HG02970 (cell line): ENCODE data around the gene RERE.
"Not testable (repeated sequence)": the region's sequence is repeated elsewhere in the genome, so short reads cannot be mapped to it uniquely, and the experiment has no call there.

Source experiments
- ATAC-seq: cut with Tn5 transposase; IDR thresholded peaks from one replicate; pipeline ENCODE4 v1.9.1; 2021; ENCODE audit warnings: mild to moderate bottlenecking, moderate library complexity, moderate number of reproducible peaks; ENCODE audit not compliant: unreplicated experiment, low FRiP score

Gene RERE

GRCh38 chr1:8727316-8727715 lies 90.1 kb downstream of the RERE start:
- not testable (repeated sequence) for ATAC-seq

- ATAC-seq, result not testable (repeated sequence)
Observed at GRCh38 chr1:8726801-8727186, 90.6 kb downstream of the RERE start.

GRCh38 chr1:8723010-8723409 lies 94.4 kb downstream of the RERE start:
- no peak for ATAC-seq

GRCh38 chr1:8722366-8722765 lies 95.1 kb downstream of the RERE start:
- no peak for ATAC-seq

- ATAC-seq, result no peak
Observed at GRCh38 chr1:8721679-8722324, 95.6 kb downstream of the RERE start.

- ATAC-seq, result no peak
Observed at GRCh38 chr1:8720347-8720746, 97.1 kb downstream of the RERE start.

GRCh38 chr1:8718850-8719361 lies 98.5 kb downstream of the RERE start:
- no peak for ATAC-seq

- no peak for ATAC-seq
Observed at GRCh38 chr1:8717148-8717547, 100.3 kb downstream of the RERE start.

- ATAC-seq, result no peak
Observed at GRCh38 chr1:8716238-8716637, 101.2 kb downstream of the RERE start.

GRCh38 chr1:8714173-8714572 lies 103.3 kb downstream of the RERE start:
- ATAC-seq, result no peak

GRCh38 chr1:8712413-8713231 lies 104.8 kb downstream of the RERE start:
- no peak for ATAC-seq

- ATAC-seq, result no peak
Observed at GRCh38 chr1:8711873-8712412, 105.5 kb downstream of the RERE start.

- ATAC-seq, result no peak
Observed at GRCh38 chr1:8711151-8711550, 106.3 kb downstream of the RERE start.

GRCh38 chr1:8708259-8708658 lies 109.2 kb downstream of the RERE start:
- no peak for ATAC-seq

- no peak for ATAC-seq
Observed at GRCh38 chr1:8706995-8707396, 110.4 kb downstream of the RERE start.

- no peak for ATAC-seq
Observed at GRCh38 chr1:8706291-8706690, 111.1 kb downstream of the RERE start.

GRCh38 chr1:8704866-8705506 lies 112.5 kb downstream of the RERE start:
- no peak for ATAC-seq

- ATAC-seq, result peak; percentile 69
Observed at GRCh38 chr1:8702850-8703810, 114.3 kb downstream of the RERE start.

GRCh38 chr1:8702472-8702849 lies 115.0 kb downstream of the RERE start:
- ATAC-seq, result no peak
